GM12801 (cell line): ENCODE results near the gene SLC13A3.

ENCODE experiments used
- CTCF ChIP-seq: IDR thresholded peaks from one replicate; pipeline ENCODE4 v1.5.1; 2011; ENCODE audit warnings: control low read depth; ENCODE audit not compliant: insufficient read length; ENCODE audit errors: extremely low read depth

SLC13A3 gene

DNA sequence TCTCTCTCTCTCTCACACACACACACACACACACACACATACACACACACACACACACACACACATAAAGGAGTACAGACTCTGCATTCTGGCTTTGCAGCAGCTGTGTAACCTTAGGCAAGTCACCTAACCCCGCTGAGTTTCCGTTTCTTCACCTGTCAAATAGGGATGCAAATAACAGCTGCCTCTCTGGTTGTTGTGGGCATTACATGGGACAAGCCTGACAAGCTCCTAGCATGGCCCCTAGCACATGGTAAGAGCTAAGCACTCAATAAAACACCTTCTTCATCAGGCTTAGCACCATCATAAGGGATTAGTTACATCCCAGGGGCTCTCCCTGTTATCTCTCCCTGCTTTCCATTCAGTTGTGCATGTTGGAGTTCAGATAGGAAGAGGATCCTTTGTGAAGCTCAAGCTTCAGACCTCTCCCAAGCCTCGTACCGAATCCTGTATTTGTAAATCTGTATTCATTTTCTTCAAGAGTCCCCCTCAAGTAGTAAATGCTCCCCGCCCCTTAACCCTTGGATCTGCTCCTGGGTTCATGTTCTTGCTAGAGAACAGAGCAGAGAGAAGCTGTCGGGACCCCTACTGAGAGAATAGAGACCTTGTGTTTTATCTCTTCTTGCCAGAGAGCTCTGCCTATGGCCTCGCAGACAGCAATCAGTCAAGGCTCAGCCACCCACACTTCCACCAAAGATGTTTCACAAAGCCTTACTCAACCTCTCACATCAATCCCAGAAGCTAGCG, 2.2 kb downstream of the SLC13A3 start:
- no peak for TF ChIP-seq CTCF

DNA sequence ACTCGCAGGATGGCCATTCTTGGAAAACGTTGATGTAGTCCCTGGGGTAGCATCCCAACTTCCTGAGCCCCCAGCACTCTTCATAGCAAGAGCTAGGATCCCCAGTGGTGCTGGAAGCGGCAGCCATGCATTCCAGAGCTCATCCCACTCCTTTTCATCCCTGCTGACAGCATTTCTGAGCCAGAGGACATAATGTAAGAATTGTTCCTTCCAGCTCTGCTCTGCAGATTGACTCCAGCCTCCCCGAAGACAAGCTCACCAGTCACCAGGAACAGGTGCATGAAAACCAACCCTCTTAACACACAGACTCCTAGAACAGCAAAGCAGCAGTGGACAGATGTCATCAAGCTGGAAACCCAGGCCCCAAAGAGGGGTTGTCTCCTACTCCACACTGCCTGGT, 3.8 kb downstream of the SLC13A3 start:
- no peak for TF ChIP-seq CTCF

DNA sequence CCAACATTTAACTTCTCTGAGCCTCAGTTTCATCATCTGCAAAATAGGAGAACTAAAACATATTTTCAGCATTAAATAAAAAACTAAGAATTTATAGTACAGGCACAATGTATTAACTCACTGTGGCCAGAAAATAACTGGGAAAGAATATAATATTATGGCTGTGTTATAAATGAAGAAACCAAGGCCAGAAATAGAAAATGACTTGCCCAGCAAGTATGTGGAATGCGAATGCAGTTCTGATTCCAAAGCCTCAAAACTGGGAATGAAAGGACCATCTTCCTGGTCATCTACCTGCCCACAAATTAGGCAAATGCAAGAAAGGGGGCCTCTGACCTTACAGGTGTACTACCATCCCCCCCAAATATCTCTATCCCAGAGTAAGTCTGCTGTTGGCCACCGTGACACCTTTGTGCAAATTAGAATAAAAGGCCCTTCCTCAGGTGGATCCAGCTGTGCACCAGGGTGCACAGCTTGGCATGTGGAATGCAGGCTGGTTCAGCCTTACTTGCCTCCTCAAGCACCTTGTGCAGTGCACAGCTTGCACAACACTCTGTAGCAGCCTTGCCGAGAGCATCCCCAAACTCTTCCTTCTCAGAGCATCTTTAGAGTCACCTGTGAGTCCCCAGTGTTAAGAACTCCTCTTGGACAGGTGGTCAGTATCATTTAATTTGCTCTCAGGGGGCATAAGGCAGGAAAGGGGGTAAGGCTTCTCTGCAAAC, 4.4 kb downstream of the SLC13A3 start:
- TF ChIP-seq CTCF: no peak

- TF ChIP-seq CTCF: no peak
Observed at GRCh38 chr20:46646122-46646521, 5.1 kb downstream of the SLC13A3 start.

- TF ChIP-seq CTCF: no peak
Observed at GRCh38 chr20:46644733-46645132, 6.5 kb downstream of the SLC13A3 start.

- TF ChIP-seq CTCF: no peak
Observed at GRCh38 chr20:46644160-46644559, 7.1 kb downstream of the SLC13A3 start.

DNA sequence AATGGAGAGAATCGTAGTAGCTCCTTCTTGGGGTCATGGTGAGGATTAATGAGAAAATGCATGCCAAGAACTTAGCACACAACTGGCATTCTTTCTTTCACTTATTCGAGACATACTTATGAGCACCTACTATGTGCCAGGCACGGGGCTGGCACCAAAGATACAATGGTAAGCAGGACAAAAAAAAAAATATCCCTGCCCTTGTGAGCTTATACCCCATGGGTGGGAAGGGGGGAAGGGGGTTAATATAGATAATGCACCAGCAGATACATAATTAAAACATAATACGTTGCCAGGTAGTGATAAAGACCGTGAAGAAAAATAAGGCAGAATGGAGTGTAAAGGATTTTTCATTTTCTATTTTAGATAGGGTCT, 8.3 kb downstream of the SLC13A3 start:
- no peak for TF ChIP-seq CTCF
